Breast epithelium (tissue), 4 donors: ENCODE measurements around the gene ESPN. TPM values are rescaled to one million over a fixed set of nuclear protein-coding genes. Genes with fewer than 3 reads are reported as not detected.

Source experiments
- DNase-seq, 2 donors: peaks; one replicate each; pipeline ENCODE4 v3.0.0-alpha.2; 2019; ENCODE audit warnings: low spot score in 2 of 2
- H3K27ac ChIP-seq, 2 donors: fragments of 200-600 bp; sonication (generic) in 1 of 2; one replicate each; pipeline ENCODE4 v1.5.1; 2016 to 2019; ENCODE audit warnings: mild to moderate bottlenecking in 1 of 2
- H3K27me3 ChIP-seq, 2 donors: fragments of 200-600 bp; sonication (generic) in 1 of 2; one replicate each; pipeline versions ENCODE4 v1.5.1 to v1.6.0; 2017 to 2019; ENCODE audit warnings: control low read depth in 1 of 2, mild to moderate bottlenecking in 1 of 2
- H3K36me3 ChIP-seq: fragments of 200-600 bp; one replicate; pipeline ENCODE4 v1.5.1; 2019
- H3K4me1 ChIP-seq, 2 donors: fragments of 200-600 bp; sonication (generic); one replicate each; pipeline ENCODE4 v1.5.1; 2016 to 2019; ENCODE audit warnings: control low read depth in 1 of 2
- H3K4me3 ChIP-seq, 3 donors: fragments of 200-600 bp; sonication (generic); 1 replicate in 2 of 3; 2 replicates in 1 of 3; pipeline ENCODE4 v1.5.1; 2016 to 2019; ENCODE audit warnings: mild to moderate bottlenecking in 3 of 3, moderate library complexity in 2 of 3
- H3K9me3 ChIP-seq, 2 donors: fragments of 200-600 bp; sonication (generic) in 1 of 2; one replicate each; pipeline ENCODE4 v1.5.1; 2016 to 2019; ENCODE audit warnings: control low read depth in 1 of 2
- POLR2A ChIP-seq: fragments of 450-650 bp; IDR thresholded peaks from one replicate; pipeline ENCODE4 v1.6.1; 2016; ENCODE audit warnings: antibody characterized with exemption, mild to moderate bottlenecking, moderate library complexity
- POLR2AphosphoS5 ChIP-seq, 3 donors: sonication (generic); formaldehyde crosslinking; IDR thresholded peaks; one replicate each; pipeline ENCODE4 v1.6.1; 2017; ENCODE audit warnings: antibody characterized with exemption in 3 of 3
- intact Hi-C: fragments of 100-400 bp; cut with DNase I; formaldehyde crosslinking; loops from one replicate; pipeline ENCODE4 v1.15.1; 2023; ENCODE audit warnings: low total_unique reads
- total RNA-seq, 3 donors: library from RNA; depleted of rRNA; stranded (reverse); fragments of >200 nt; gene quantifications; one replicate each; pipeline ENCODE4 v1.1.0, GENCODE V29; 2016
- TF ChIP-seq, protein P1 (sequence below), 3 donors: fragments of 450-650 bp; IDR thresholded peaks; one replicate each; pipeline ENCODE4 v1.5.1; 2016 to 2017; ENCODE audit warnings: antibody characterized with exemption in 3 of 3, mild to moderate bottlenecking in 3 of 3, moderate library complexity in 3 of 3

ESPN gene
- total RNA-seq, 3 donors from 2014 or later: 10.8 to 11.1 TPM; not detected in 1

- no peak for TF ChIP-seq POLR2AphosphoS5 (IDR thresholded peaks at IDR 0.05)
- TF ChIP-seq, protein P1, sequence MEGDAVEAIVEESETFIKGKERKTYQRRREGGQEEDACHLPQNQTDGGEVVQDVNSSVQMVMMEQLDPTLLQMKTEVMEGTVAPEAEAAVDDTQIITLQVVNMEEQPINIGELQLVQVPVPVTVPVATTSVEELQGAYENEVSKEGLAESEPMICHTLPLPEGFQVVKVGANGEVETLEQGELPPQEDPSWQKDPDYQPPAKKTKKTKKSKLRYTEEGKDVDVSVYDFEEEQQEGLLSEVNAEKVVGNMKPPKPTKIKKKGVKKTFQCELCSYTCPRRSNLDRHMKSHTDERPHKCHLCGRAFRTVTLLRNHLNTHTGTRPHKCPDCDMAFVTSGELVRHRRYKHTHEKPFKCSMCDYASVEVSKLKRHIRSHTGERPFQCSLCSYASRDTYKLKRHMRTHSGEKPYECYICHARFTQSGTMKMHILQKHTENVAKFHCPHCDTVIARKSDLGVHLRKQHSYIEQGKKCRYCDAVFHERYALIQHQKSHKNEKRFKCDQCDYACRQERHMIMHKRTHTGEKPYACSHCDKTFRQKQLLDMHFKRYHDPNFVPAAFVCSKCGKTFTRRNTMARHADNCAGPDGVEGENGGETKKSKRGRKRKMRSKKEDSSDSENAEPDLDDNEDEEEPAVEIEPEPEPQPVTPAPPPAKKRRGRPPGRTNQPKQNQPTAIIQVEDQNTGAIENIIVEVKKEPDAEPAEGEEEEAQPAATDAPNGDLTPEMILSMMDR (IDR thresholded peaks at IDR 0.05): no peak
- TF ChIP-seq POLR2A: no peak
- intact Hi-C loops: no loop called here
- H3K36me3 ChIP-seq: no peaks in the 10 kb centered on the region
- H3K9me3 ChIP-seq: no peaks in the 10 kb centered on the region
- no peak overlapping the region for H3K27ac ChIP-seq
- H3K27me3 ChIP-seq: no peaks in the 10 kb centered on the region
- H3K4me1 ChIP-seq: no peaks in the 10 kb centered on the region
- DNase-seq: no peak
- H3K4me3 ChIP-seq: no peak overlapping the region
Observed at GRCh38 chr1:6470132-6471085, 45.8 kb downstream of the ESPN start.

- no peak overlapping the region for H3K4me3 ChIP-seq
- no peaks in the 10 kb centered on the region for H3K4me1 ChIP-seq
- no peaks in the 10 kb centered on the region for H3K27me3 ChIP-seq
- no peaks in the 10 kb centered on the region for H3K36me3 ChIP-seq
- H3K9me3 ChIP-seq: no peaks in the 10 kb centered on the region
- peak overlapping the region in 1 of 2 donors; percentile 1 for H3K27ac ChIP-seq
- DNase-seq: no peak
- TF ChIP-seq, protein P1 (IDR thresholded peaks at IDR 0.05): no peak
- TF ChIP-seq POLR2A: no peak
- TF ChIP-seq POLR2AphosphoS5 (IDR thresholded peaks at IDR 0.05): no peak
- intact Hi-C loops: no loop called here
Observed at GRCh38 chr1:6471086-6471969, 46.8 kb downstream of the ESPN start.

DNA sequence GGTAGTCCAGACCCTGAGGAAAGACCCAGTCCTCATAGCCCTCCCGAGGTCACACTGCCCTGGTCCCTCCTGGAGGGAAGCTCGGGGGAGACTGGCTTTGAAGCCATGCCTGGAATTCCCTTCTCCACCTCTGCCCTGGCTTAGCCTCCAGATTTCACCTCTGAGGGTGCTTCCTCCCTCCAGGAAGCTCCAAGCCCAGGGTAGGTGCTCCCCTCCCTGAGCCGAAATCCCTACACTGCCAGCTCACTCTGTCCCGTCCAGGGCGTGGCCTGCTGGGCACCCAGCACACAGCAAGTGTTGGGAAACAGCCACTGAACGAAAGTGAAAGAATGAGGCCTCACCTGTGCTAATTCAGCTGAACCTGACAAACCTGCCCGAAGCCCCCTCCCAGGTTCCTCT is 47.4 kb downstream of the ESPN start:
- intact Hi-C loops: no loop called here
- H3K4me3 ChIP-seq: no peak overlapping the region
- H3K9me3 ChIP-seq: no peaks in the 10 kb centered on the region
- TF ChIP-seq POLR2A (no peak), POLR2AphosphoS5 (IDR thresholded peaks at IDR 0.05) (no peak)
- TF ChIP-seq, protein P1 (IDR thresholded peaks at IDR 0.05): no peak
- DNase-seq: peak in 1 of 2 donors; percentile 43
- H3K27me3 ChIP-seq: no peaks in the 10 kb centered on the region
- no peaks in the 10 kb centered on the region for H3K36me3 ChIP-seq
- no peaks in the 10 kb centered on the region for H3K4me1 ChIP-seq
- peak overlapping the region; percentile 1 to 25 for H3K27ac ChIP-seq

- TF ChIP-seq, protein P1 (IDR thresholded peaks at IDR 0.05): no peak
- no peak for TF ChIP-seq POLR2AphosphoS5 (IDR thresholded peaks at IDR 0.05)
- no peak for TF ChIP-seq POLR2A
- Histone ChIP-seq H3K27ac (peak overlapping the region in 1 of 2 donors; percentile 25), H3K9me3 (no peaks in the 10 kb centered on the region), H3K4me3 (no peak overlapping the region), H3K4me1 (no peaks in the 10 kb centered on the region), H3K27me3 (no peaks in the 10 kb centered on the region), H3K36me3 (no peaks in the 10 kb centered on the region)
- no peak for DNase-seq
- intact Hi-C loops: no loop called here
Observed at GRCh38 chr1:6472391-6472790, 47.8 kb downstream of the ESPN start.
